Heart right ventricle (tissue), 16 donors: Measurements from ENCODE around the gene DHRS4L2. TPM values are rescaled to one million over a fixed set of nuclear protein-coding genes. Genes with fewer than 3 reads are reported as not detected.
"Not testable (repeated sequence)": the region's sequence is repeated elsewhere in the genome, so short reads cannot be mapped to it uniquely, and the experiment has no call there.

Experiments
- ATAC-seq, 8 donors: fragments of 200-7000 bp; cut with Tn5 transposase; one replicate each; pipeline ENCODE4 v1.9.1; 2020; ENCODE audit warnings: mild to moderate bottlenecking in 8 of 8, moderate library complexity in 8 of 8, moderate number of reproducible peaks in 1 of 8
- DNase-seq, 2 donors: peaks; one replicate each; pipeline ENCODE4 v3.0.0-alpha.2; 2020
- H3K27ac ChIP-seq, 10 donors: fragments of 200-600 bp; sonication (generic) in 2 of 10; one replicate each; pipeline versions ENCODE4 v1.5.0 to v1.8.0; 2020 to 2022; ENCODE audit warnings: mild to moderate bottlenecking in 3 of 10
- H3K27me3 ChIP-seq, 7 donors: fragments of 200-600 bp; one replicate each; pipeline ENCODE4 v1.8.0; 2021 to 2022; ENCODE audit warnings: mild to moderate bottlenecking in 2 of 7
- H3K36me3 ChIP-seq, 9 donors: fragments of 200-600 bp; sonication (generic) in 1 of 9; one replicate each; pipeline versions ENCODE4 v1.5.0 to v1.8.0; 2020 to 2022; ENCODE audit warnings: mild to moderate bottlenecking in 2 of 9
- H3K4me1 ChIP-seq, 9 donors: fragments of 200-600 bp; sonication (generic) in 1 of 9; one replicate each; pipeline versions ENCODE4 v1.5.0 to v1.8.0; 2020 to 2022; ENCODE audit warnings: mild to moderate bottlenecking in 4 of 9
- H3K4me3 ChIP-seq, 10 donors: fragments of 200-600 bp; sonication (generic) in 2 of 10; one replicate each; pipeline versions ENCODE4 v1.5.0 to v1.8.0; 2020 to 2022; ENCODE audit warnings: mild to moderate bottlenecking in 7 of 10, moderate library complexity in 2 of 10
- H3K9me3 ChIP-seq, 11 donors: fragments of 200-600 bp in 10 of 11; sonication (generic) in 2 of 11; one replicate each; pipeline versions ENCODE4 v1.5.0 to v1.8.0; 2013 to 2022; ENCODE audit warnings: mild to moderate bottlenecking in 2 of 11, control low read depth in 1 of 11, moderate library complexity in 1 of 11
- WGBS, 2 donors: extraction: QIAGEN DNeasy Blood & Tissue Kit; methylation state at CpG; one replicate each; pipeline ENCODE4 v1.1.7; 2013; ENCODE audit warnings: inconsistent platforms in 1 of 2; 5-methylcytosine and 5-hydroxymethylcytosine counted together
- intact Hi-C, 10 donors: fragments of 100-400 bp; cut with DNase I; formaldehyde crosslinking; loops; one replicate each; pipeline versions ENCODE4 v1.11.1 to v1.14.2; 2022
- polyA plus RNA-seq, 2 donors: library from polyadenylated mRNA; stranded (reverse); fragments of 200-250 nt; gene quantifications; one replicate each; pipeline ENCODE4 v1.2.3, GENCODE V29; 2013
- total RNA-seq, 10 donors: library from RNA; stranded (reverse); fragmentation: NEBNext Ultra II Directional in 3 of 10; extraction: Animal tissue kit (Norgen Biotek cat#: 25700) in 3 of 10; gene quantifications; one replicate each; pipeline versions ENCODE4 v1.2.1 to v1.2.4, GENCODE V29; 2021 to 2023
- TF ChIP-seq, protein P1 (sequence below), 9 donors: fragments of 200-600 bp; sonication (generic) in 2 of 9; IDR thresholded peaks; one replicate each; pipeline versions ENCODE4 v1.5.0 to v1.8.0; 2021 to 2022; ENCODE audit warnings: antibody characterized with exemption in 9 of 9, mild to moderate bottlenecking in 5 of 9, moderate library complexity in 1 of 9
- donor health status: Arrhythmogenic right ventricular cardiomyopathy.
- donor health status: ischemic (EF 13 %, LVEDD 7.1; RV severe dilation, severe dysfunction).
- donor health status: healthy with polysubstance abuse.
- donor health status: DM: no; HTN: yes; CAD: no.
- donor health status: DM: no; HTN: no; CAD: no.
- donor health status: ischemic (EF 25% LVEDD 6.9; RV normal size, moderate dysfunction).
- donor health status: ischemic (EF 25% LVEDD 5.7; RV mildly dilated, moderate dysfunction).
- donor health status: healthy.
- donor health status: DM: yes; HTN: yes; CAD: no.
- donor health status: Ischemic cardiomyopathy.
- donor health status: ischemic (EF 35%, LVEDD 5.7; RV mildly dilated, moderate dysfunction).
- donor health status: nonischemic (EF 11% LVEDD 7.7; RV severe dilation, severe dysfunction).
- donor health status: DM: yes; HTN: yes; CAD: no.
- donor health status: PGD.
- donor health status: ischemic (EF 29% LVEDD 5.4; RV normal size, mild dysfunction).
- donor health status: nonischemic (EF 23%, LVEDD 6.1; RV moderate dilation, normal function).

Gene DHRS4L2
- total and polyA plus RNA-seq, 12 donors: 22.9 to 52.4 (median 30.7) TPM

DNA sequence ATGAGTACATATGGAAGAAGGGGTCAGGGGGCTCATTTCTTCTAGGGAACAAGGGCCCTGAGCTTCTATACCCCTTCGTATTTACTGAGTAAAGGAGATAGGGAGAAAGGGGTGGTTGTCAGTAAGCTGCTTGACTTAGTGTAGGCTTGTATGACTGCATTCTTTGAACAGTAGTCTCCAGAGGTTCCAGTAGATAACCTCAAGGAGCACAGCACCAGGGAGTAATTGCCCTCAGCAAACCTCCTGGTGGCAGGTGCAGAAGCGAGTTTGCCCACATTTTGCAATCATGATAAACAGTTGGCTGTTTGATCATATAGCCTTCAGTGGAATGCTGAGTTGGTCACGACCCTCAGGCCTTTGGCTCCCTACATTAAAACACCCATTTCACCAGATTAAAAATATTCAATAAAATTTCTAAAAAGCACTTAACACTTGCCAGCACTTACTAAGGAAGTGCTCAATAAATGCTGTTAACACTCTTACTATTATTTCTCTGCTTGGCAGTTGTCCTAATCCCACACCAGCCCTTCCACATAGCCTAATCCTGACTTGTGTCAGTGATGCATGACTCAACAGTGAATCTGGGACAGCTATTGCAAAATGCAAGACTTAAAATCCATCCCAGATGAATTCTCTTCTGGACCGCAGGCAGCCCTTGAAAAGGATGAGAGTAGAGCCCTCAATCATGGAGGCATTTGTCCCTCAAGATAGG lies 3.7 kb upstream of the DHRS4L2 start:
- peaks cover 0 to 41% (median 13%) of the 10 kb centered on the region in 9 donors for H3K4me1 ChIP-seq
- intact Hi-C loops: loop anchor here in 4 of 10 donors (5.0 to 10.0 kb wide), 4 partner anchors 52 to 120 kb away; partner anchors contain the start of gene PCK2 (in 1 of the 4)
- H3K27me3 ChIP-seq: no peaks in the 10 kb centered on the region
- H3K9me3 ChIP-seq: no peaks in the 10 kb centered on the region
- 77 to 80% methylated on average over 4 of the region's 4 CpGs for WGBS, 2 donors
- peak in 4 of 8 donors; percentile 7 to 44 (median 34) for ATAC-seq
- DNase-seq: no peak
- H3K36me3 ChIP-seq: no peaks in the 10 kb centered on the region
- H3K27ac ChIP-seq: peak overlapping the region in 2 of 10 donors; percentile 5 to 26
- TF ChIP-seq, protein P1, sequence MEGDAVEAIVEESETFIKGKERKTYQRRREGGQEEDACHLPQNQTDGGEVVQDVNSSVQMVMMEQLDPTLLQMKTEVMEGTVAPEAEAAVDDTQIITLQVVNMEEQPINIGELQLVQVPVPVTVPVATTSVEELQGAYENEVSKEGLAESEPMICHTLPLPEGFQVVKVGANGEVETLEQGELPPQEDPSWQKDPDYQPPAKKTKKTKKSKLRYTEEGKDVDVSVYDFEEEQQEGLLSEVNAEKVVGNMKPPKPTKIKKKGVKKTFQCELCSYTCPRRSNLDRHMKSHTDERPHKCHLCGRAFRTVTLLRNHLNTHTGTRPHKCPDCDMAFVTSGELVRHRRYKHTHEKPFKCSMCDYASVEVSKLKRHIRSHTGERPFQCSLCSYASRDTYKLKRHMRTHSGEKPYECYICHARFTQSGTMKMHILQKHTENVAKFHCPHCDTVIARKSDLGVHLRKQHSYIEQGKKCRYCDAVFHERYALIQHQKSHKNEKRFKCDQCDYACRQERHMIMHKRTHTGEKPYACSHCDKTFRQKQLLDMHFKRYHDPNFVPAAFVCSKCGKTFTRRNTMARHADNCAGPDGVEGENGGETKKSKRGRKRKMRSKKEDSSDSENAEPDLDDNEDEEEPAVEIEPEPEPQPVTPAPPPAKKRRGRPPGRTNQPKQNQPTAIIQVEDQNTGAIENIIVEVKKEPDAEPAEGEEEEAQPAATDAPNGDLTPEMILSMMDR (IDR thresholded peaks at IDR 0.05): no peak
- H3K4me3 ChIP-seq: no peak overlapping the region

- H3K36me3 ChIP-seq, H3K9me3 ChIP-seq, DNase-seq, H3K27me3 ChIP-seq: not testable (repeated sequence)
- peak overlapping the region in 9 of 10 donors; percentile 41 to 69 (median 52) for H3K4me3 ChIP-seq
- peak overlapping the region in 9 of 10 donors; percentile 47 to 84 (median 80) for H3K27ac ChIP-seq
- peak in 6 of 8 donors; percentile 4 to 42 (median 12) for ATAC-seq
- WGBS, 2 donors: 72 to 77% methylated on average over 6 of the region's 6 CpGs
- H3K4me1 ChIP-seq: peaks cover 0 to 43% (median 13%) of the 10 kb centered on the region in 9 donors
- intact Hi-C loops: loop anchor here in 4 of 10 donors (5.0 to 10.0 kb wide), 4 partner anchors 49 to 117 kb away; partner anchors contain the start of gene PCK2 (in 1 of the 4)
Measured at GRCh38 chr14:23988223-23988606, 514 bp upstream of the DHRS4L2 start.

DNA sequence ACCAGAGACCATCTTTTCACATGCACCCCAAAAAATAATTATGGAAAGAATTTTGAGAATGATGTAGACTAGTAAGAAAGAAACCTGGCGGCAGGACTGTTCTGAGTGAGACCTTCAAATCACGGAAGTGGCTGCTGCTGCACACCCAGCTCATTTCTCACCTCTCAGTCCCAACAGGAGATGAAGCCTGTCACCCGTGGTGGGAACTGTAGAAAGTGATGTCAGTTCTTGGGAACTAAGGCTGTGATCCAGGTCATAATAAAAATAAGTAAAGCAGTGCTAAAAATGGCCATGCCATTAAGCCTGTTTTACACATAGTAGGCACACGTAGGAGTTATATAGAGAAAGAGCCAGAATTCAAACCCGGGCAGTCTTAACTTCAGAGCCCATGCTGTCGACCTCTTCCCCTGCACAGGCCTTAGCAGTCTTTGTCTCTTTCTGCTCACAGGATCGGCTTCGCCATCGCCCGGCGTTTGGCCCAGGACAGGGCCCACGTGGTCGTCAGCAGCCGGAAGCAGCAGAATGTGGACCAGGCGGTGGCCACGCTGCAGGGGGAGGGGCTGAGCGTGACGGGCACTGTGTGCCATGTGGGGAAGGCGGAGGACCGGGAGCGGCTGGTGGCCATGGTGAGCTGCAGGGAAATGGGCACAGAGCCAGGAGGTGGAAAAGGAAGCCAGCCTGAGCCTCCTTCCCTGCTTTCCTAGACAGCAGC lies 1.2 kb downstream of the DHRS4L2 start:
- intact Hi-C loops: loop anchor here in 4 of 10 donors (5.0 to 10.0 kb wide), 4 partner anchors 47 to 115 kb away; partner anchors contain the start of gene PCK2 (in 1 of the 4)
- Histone ChIP-seq H3K4me1 (peaks cover 0 to 39% (median 13%) of the 10 kb centered on the region in 9 donors), H3K27ac (peak overlapping the region in 1 of 10 donors; percentile 80)
- H3K36me3 ChIP-seq, H3K27me3 ChIP-seq, H3K4me3 ChIP-seq, H3K9me3 ChIP-seq: not testable (repeated sequence)
- ATAC-seq: peak in 2 of 8 donors; percentile 9 to 11
- DNase-seq: peak in 1 of 2 donors; percentile 44
- 69 to 75% methylated on average over 21 of the region's 21 CpGs for WGBS, 2 donors

GRCh38 chr14:23990961-23991360 lies 2.2 kb downstream of the DHRS4L2 start:
- H3K36me3 ChIP-seq, ATAC-seq, H3K4me3 ChIP-seq, DNase-seq, intact Hi-C loops, H3K27ac ChIP-seq, H3K27me3 ChIP-seq, H3K9me3 ChIP-seq: not testable (repeated sequence)
- H3K4me1 ChIP-seq: peaks cover 0 to 31% (median 13%) of the 10 kb centered on the region in 9 donors
- 84 to 92% methylated on average over 1 of the region's 1 CpG for WGBS, 2 donors

GRCh38 chr14:23993042-23993441 lies 4.3 kb downstream of the DHRS4L2 start:
- H3K4me3 ChIP-seq, H3K27me3 ChIP-seq, ATAC-seq, intact Hi-C loops, H3K36me3 ChIP-seq, H3K27ac ChIP-seq, DNase-seq, H3K9me3 ChIP-seq: not testable (repeated sequence)
- 80 to 88% methylated on average over 3 of the region's 3 CpGs for whole genome bisulfite sequencing, 2 donors
- H3K4me1 ChIP-seq: peaks cover 0 to 21% (median 13%) of the 10 kb centered on the region in 9 donors

- H3K27ac ChIP-seq, H3K4me1 ChIP-seq, H3K4me3 ChIP-seq, DNase-seq, H3K9me3 ChIP-seq, H3K36me3 ChIP-seq, H3K27me3 ChIP-seq, intact Hi-C loops, ATAC-seq: not testable (repeated sequence)
Measured at GRCh38 chr14:23996009-23996408, 7.3 kb downstream of the DHRS4L2 start.

GRCh38 chr14:23996825-23997224 lies 8.1 kb downstream of the DHRS4L2 start:
- H3K27me3 ChIP-seq, H3K27ac ChIP-seq, H3K36me3 ChIP-seq, intact Hi-C loops, H3K9me3 ChIP-seq, ATAC-seq, H3K4me3 ChIP-seq, DNase-seq, H3K4me1 ChIP-seq: not testable (repeated sequence)
- WGBS, 2 donors: 86 to 98% methylated on average over 1 of the region's 2 CpGs

DNA sequence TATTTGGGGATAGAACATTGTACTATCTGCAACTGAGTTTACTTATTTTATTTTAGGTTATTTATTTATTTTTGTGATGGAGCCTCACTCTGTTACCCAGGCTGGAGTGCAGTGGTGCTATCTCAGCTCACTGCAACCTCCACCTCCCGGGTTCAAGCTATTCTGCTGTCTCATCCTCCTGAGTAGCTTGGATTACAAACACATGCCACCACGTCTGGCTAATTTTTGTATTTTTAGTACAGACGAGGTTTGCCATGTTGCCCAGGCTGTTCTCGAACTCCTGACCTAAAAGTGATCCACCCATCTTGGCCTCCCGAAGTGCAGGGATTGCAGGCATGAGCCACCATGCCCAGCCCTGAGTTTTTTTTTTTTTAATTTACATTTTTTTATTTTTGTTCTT lies 10.9 kb downstream of the DHRS4L2 start:
- intact Hi-C loops, H3K27me3 ChIP-seq, H3K4me1 ChIP-seq, ATAC-seq, DNase-seq, H3K27ac ChIP-seq, H3K36me3 ChIP-seq, H3K9me3 ChIP-seq, H3K4me3 ChIP-seq: not testable (repeated sequence)
- WGBS, 2 donors: 76 to 86% methylated on average over 1 of the region's 5 CpGs

DNA sequence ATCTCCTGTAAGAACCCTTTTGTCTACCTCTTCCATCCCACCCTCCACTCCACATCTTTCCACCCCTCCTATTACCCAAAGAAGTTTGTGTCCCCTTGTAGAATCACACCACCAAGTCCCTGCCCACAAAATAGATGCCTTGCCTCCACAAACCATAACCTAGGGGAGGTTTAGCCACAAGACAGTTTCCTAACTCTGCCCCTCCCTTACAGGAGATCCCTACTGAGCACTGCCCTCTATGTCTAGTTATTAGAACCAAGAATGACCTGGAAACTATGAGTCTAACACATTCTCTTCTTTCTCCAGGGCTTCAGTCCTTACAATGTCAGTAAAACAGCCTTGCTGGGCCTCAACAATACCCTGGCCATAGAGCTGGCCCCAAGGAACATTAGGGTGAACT lies 12.3 kb downstream of the DHRS4L2 start:
- not testable (repeated sequence) for H3K36me3 ChIP-seq
- ATAC-seq: peak in 1 of 8 donors; percentile 10

DNA sequence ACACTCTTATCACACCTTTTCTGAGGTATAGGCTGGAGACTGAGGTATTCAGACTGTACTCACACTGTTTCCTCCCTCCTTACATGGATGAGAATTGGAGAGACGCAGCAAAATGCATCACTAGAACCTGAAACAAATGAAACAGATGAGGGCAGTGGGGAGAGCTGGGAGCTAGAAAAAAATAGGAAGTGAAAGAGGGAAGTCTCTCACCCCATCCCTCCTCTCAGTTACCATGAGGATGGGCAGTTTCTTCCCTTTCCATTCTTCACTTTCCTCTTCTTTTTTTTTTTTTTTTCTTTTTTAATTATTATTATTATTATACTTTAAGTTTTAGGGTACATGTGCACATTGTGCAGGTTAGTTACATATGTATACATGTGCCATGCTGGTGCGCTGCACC lies 12.9 kb downstream of the DHRS4L2 start:
- WGBS, 2 donors: 100% methylated on average over 1 of the region's 2 CpGs; no CpG with 5 or more reads in 1 of the 2 donors
- ATAC-seq: peak in 3 of 8 donors; percentile 33 to 50 (median 43)
- H3K36me3 ChIP-seq, DNase-seq, H3K27me3 ChIP-seq, H3K27ac ChIP-seq, H3K9me3 ChIP-seq, H3K4me3 ChIP-seq, H3K4me1 ChIP-seq, intact Hi-C loops: not testable (repeated sequence)

More for the DNA sequence above, 12.3 kb downstream of the DHRS4L2 start:
- DNase-seq, H3K4me3 ChIP-seq, intact Hi-C loops, H3K27ac ChIP-seq, H3K27me3 ChIP-seq, H3K4me1 ChIP-seq, H3K9me3 ChIP-seq: not testable (repeated sequence)
